H9 (cell line): ENCODE results near the gene CHPF2. TPM values are rescaled to one million over a fixed set of nuclear protein-coding genes. Genes with fewer than 3 reads are reported as not detected.

Source experiments
- DNase-seq: peaks from one replicate; pipeline ENCODE4 v3.0.0-alpha.2; 2017
- H2AFZ ChIP-seq: one replicate; pipeline ENCODE4 v1.6.1; 2013; ENCODE audit warnings: mild to moderate bottlenecking, low read length, control low read depth, moderate library complexity
- H2AK5ac ChIP-seq: 2 replicates; pipeline ENCODE4 v1.6.1; 2013; ENCODE audit warnings: low read length, control low read depth, mixed read lengths; ENCODE audit not compliant: insufficient read length
- H2BK120ac ChIP-seq: one replicate; pipeline ENCODE4 v1.6.1; 2013; ENCODE audit warnings: low read depth, mild to moderate bottlenecking, low read length, control low read depth, inconsistent platforms; ENCODE audit not compliant: poor library complexity, severe bottlenecking
- H2BK12ac ChIP-seq: 2 replicates; pipeline ENCODE4 v1.6.1; 2013; ENCODE audit warnings: low read length, control low read depth, mixed read lengths, low read depth; ENCODE audit not compliant: insufficient read length
- H2BK15ac ChIP-seq: 2 replicates; pipeline ENCODE4 v1.6.1; 2013; ENCODE audit warnings: low read depth, low read length, control low read depth
- H2BK20ac ChIP-seq: one replicate; pipeline ENCODE4 v1.6.1; 2013; ENCODE audit warnings: low read depth, mild to moderate bottlenecking, low read length, control low read depth, inconsistent platforms; ENCODE audit not compliant: poor library complexity, severe bottlenecking
- H2BK5ac ChIP-seq: 2 replicates; pipeline ENCODE4 v1.6.1; 2013; ENCODE audit warnings: low read length, control low read depth, mixed read lengths; ENCODE audit not compliant: insufficient read length
- H3K14ac ChIP-seq: 2 replicates; pipeline ENCODE4 v1.6.1; 2013; ENCODE audit warnings: low read length, control low read depth; ENCODE audit not compliant: insufficient read depth
- H3K18ac ChIP-seq: 2 replicates; pipeline ENCODE4 v1.6.1; 2013; ENCODE audit warnings: low read depth, mild to moderate bottlenecking, mixed read lengths, low read length, control low read depth; ENCODE audit not compliant: insufficient read length
- H3K23ac ChIP-seq: 2 replicates; pipeline ENCODE4 v1.6.1; 2013; ENCODE audit warnings: low read length, control low read depth, mixed read lengths, low read depth; ENCODE audit not compliant: insufficient read length
- H3K23me2 ChIP-seq: 2 replicates; pipeline ENCODE4 v1.6.1; 2013; ENCODE audit warnings: low read depth, mild to moderate bottlenecking, mixed read lengths, low read length, control low read depth; ENCODE audit not compliant: insufficient read length, poor library complexity, severe bottlenecking
- H3K27ac ChIP-seq: 2 replicates; pipeline ENCODE4 v1.5.1; 2013; ENCODE audit warnings: low read length, control low read depth, mixed read lengths, low read depth; ENCODE audit not compliant: insufficient read length
- H3K27me3 ChIP-seq: 2 replicates; pipeline ENCODE4 v1.6.1; 2013; ENCODE audit warnings: low read length, control low read depth, inconsistent platforms; ENCODE audit not compliant: insufficient read depth
- H3K4ac ChIP-seq: 2 replicates; pipeline ENCODE4 v1.6.1; 2013; ENCODE audit warnings: low read depth, mild to moderate bottlenecking, control low read depth, inconsistent platforms, low read length, moderate library complexity
- H3K4me1 ChIP-seq: 2 replicates; pipeline ENCODE4 v1.6.1; 2013; ENCODE audit warnings: low read length, control low read depth, inconsistent platforms; ENCODE audit not compliant: insufficient read depth
- H3K4me2 ChIP-seq: 2 replicates; pipeline ENCODE4 v1.6.1; 2013; ENCODE audit warnings: low read length, control low read depth, mixed read lengths; ENCODE audit not compliant: insufficient read length, insufficient read depth
- H3K56ac ChIP-seq: 2 replicates; pipeline ENCODE4 v1.6.1; 2013; ENCODE audit warnings: low read depth, mild to moderate bottlenecking, mixed read lengths, low read length, control low read depth; ENCODE audit not compliant: insufficient read length
- H3K79me1 ChIP-seq: 2 replicates; pipeline ENCODE4 v1.6.1; 2013; ENCODE audit warnings: low read depth, mild to moderate bottlenecking, moderate library complexity, low read length, control low read depth, inconsistent platforms; ENCODE audit not compliant: insufficient read depth, poor library complexity, severe bottlenecking
- H3K79me2 ChIP-seq: 2 replicates; pipeline ENCODE4 v1.6.1; 2013; ENCODE audit warnings: low read length, control low read depth, inconsistent platforms; ENCODE audit not compliant: insufficient read depth
- H3K9ac ChIP-seq: 2 replicates; pipeline ENCODE4 v1.6.1; 2013; ENCODE audit warnings: low read length, control low read depth, mixed read lengths; ENCODE audit not compliant: insufficient read length; ENCODE audit errors: extremely low read depth
- H3K9me3 ChIP-seq: one replicate; pipeline ENCODE4 v1.6.1; 2013; ENCODE audit warnings: low read depth, low read length, inconsistent platforms; ENCODE audit not compliant: control insufficient read depth
- H3T11ph ChIP-seq: one replicate; pipeline ENCODE4 v1.6.1; 2013; ENCODE audit warnings: mild to moderate bottlenecking, low read length, control low read depth, inconsistent platforms
- H4K20me1 ChIP-seq: one replicate; pipeline ENCODE4 v1.6.1; 2013; ENCODE audit not compliant: control insufficient read depth, insufficient read length, insufficient read depth
- H4K5ac ChIP-seq: 2 replicates; pipeline ENCODE4 v1.6.1; 2013; ENCODE audit warnings: low read depth, mild to moderate bottlenecking, mixed read lengths, low read length, control low read depth; ENCODE audit not compliant: insufficient read length
- H4K8ac ChIP-seq: replicated peaks from 2 replicates; pipeline ENCODE4 v1.6.1; 2013; ENCODE audit warnings: low read length, control low read depth, mixed read lengths, low read depth; ENCODE audit not compliant: insufficient read length
- H4K91ac ChIP-seq: 2 replicates; pipeline ENCODE4 v1.6.1; 2013; ENCODE audit warnings: low read depth, mild to moderate bottlenecking, moderate library complexity, mixed read lengths, low read length, control low read depth; ENCODE audit not compliant: insufficient read length
- H3K27ac Mint-ChIP-seq, 3 experiments: 2 replicates in 2 of 3; 3 replicates in 1 of 3; pipeline ENCODE4 v1.8.0; 2020 to 2021; ENCODE audit warnings: mixed read lengths in 3 of 3, mild to moderate bottlenecking in 1 of 3, moderate library complexity in 1 of 3
- H3K27me3 Mint-ChIP-seq: 2 replicates; pipeline ENCODE4 v1.8.0; 2021; ENCODE audit warnings: low read depth, mild to moderate bottlenecking, moderate library complexity, mixed read lengths
- H3K36me3 Mint-ChIP-seq, 3 experiments: 2 replicates in 2 of 3; 3 replicates in 1 of 3; pipeline ENCODE4 v1.8.0; 2020 to 2021; ENCODE audit warnings: low read depth in 3 of 3, mixed read lengths in 3 of 3; ENCODE audit not compliant: insufficient read depth in 1 of 3
- H3K4me1 Mint-ChIP-seq, 2 experiments: 2 replicates each; pipeline ENCODE4 v1.8.0; 2020; ENCODE audit warnings: mixed read lengths in 2 of 2
- H3K4me3 Mint-ChIP-seq, 2 experiments: 2 replicates in 1 of 2; 3 replicates in 1 of 2; pipeline ENCODE4 v1.8.0; 2020 to 2021; ENCODE audit warnings: mild to moderate bottlenecking in 2 of 2, mixed read lengths in 2 of 2, moderate library complexity in 1 of 2
- H3K9me3 Mint-ChIP-seq, 2 experiments: 2 replicates in 1 of 2; 3 replicates in 1 of 2; pipeline ENCODE4 v1.8.0; 2020; ENCODE audit warnings: mild to moderate bottlenecking in 2 of 2, mixed read lengths in 2 of 2, moderate library complexity in 1 of 2
- CTCF ChIP-seq: fragments of 200-600 bp; sonication (generic); conservative IDR thresholded peaks from 3 replicates; pipeline ENCODE4 v1.8.0; 2021; ENCODE audit warnings: antibody characterized with exemption, mild to moderate bottlenecking
- WGBS: extraction: QIAGEN DNeasy Blood & Tissue Kit; methylation state at CpG from one replicate; pipeline ENCODE4 v1.1.7; 2013; ENCODE audit warnings: missing lambda C conversion rate, low lambda C conversion rate, mixed read lengths; ENCODE audit not compliant: insufficient read length; ENCODE audit errors: extremely low coverage; 5-methylcytosine and 5-hydroxymethylcytosine counted together
- total RNA-seq: library from RNA; stranded (reverse); gene quantifications from 2 replicates; pipeline ENCODE4 v1.2.1, GENCODE V29; 2021

The CHPF2 gene
- total RNA-seq, 1 experiment from 2014 or later = 25.7 TPM

GRCh38 chr7:151280388-151281019 is 48.2 kb downstream of the CHPF2 start:
- no peak overlapping the region for H3K56ac ChIP-seq
- no peak overlapping the region for H3K9ac ChIP-seq
- H3K27me3 Mint-ChIP-seq = peaks cover 83% of the 10 kb centered on the region

More at GRCh38 chr7:151280388-151281019, 48.2 kb downstream of the CHPF2 start:
- no peak overlapping the region for H3T11ph ChIP-seq
- Mint-ChIP-seq H3K4me3 (no peak overlapping the region), H3K27ac (no peak overlapping the region), H3K9me3 (no peaks in the 10 kb centered on the region; a peak in 1 of 5 replicates), H3K36me3 (no peaks in the 10 kb centered on the region; a peak in 1 of 7 replicates), H3K4me1 (peaks cover 14 to 24% of the 10 kb centered on the region in 2 experiments)
- no peak overlapping the region for H3K23ac ChIP-seq
- H3K79me2 ChIP-seq = no peaks in the 10 kb centered on the region
- H4K5ac ChIP-seq = no peak overlapping the region
- H3K14ac ChIP-seq = no peak overlapping the region
- H2AFZ ChIP-seq = no peak overlapping the region
- no peak overlapping the region for H3K18ac ChIP-seq
- no peak overlapping the region for H3K4me2 ChIP-seq
- H3K27me3 ChIP-seq = no peaks in the 10 kb centered on the region; the same call in 1 of the 2 replicates
- no peak overlapping the region for H2BK12ac ChIP-seq
- no peak overlapping the region for H2BK5ac ChIP-seq
- DNase-seq = no peak
- no peak overlapping the region for H2BK20ac ChIP-seq
- H4K20me1 ChIP-seq = no peaks in the 10 kb centered on the region
- no peak overlapping the region for H2BK120ac ChIP-seq
- H3K27ac ChIP-seq = no peak overlapping the region
- H4K8ac ChIP-seq = no peak overlapping the region
- H3K4ac ChIP-seq = no peak overlapping the region
- no peak overlapping the region for H2AK5ac ChIP-seq
- H3K23me2 ChIP-seq = no peaks in the 10 kb centered on the region
- TF ChIP-seq CTCF = no peak
- no peak overlapping the region for H2BK15ac ChIP-seq
- no peaks in the 10 kb centered on the region for H3K9me3 ChIP-seq
- no peaks in the 10 kb centered on the region for H3K79me1 ChIP-seq
- H3K4me1 ChIP-seq = no peaks in the 10 kb centered on the region
- no peak overlapping the region for H4K91ac ChIP-seq
- no CpG with 5 or more reads among the region's 9 CpGs for WGBS
